SK-N-SH treated with all-trans-retinoic acid at 6 μM for 48 hours (cell line): ENCODE measurements around the gene ZBED4.

Source experiments
- ATAC-seq: fragments of 200-7000 bp; cut with Tn5 transposase; 3 replicates; pipeline ENCODE4 v1.9.1; 2020; ENCODE audit warnings: mild to moderate bottlenecking, moderate library complexity
- ARNTL ChIP-seq: fragments of 450-650 bp; formaldehyde crosslinking; IDR thresholded peaks from 2 replicates; pipeline ENCODE4 v1.5.0; 2020; ENCODE audit warnings: low read depth, mild to moderate bottlenecking, moderate library complexity, borderline replicate concordance
- BACH2 ChIP-seq: fragments of 250-450 bp; sonication (Bioruptor Pico); IDR thresholded peaks from 2 replicates; pipeline ENCODE4 v1.9.0; 2021; ENCODE audit warnings: mild to moderate bottlenecking, borderline replicate concordance
- CSDC2 ChIP-seq: fragments of 250-450 bp; sonication (Bioruptor Pico); IDR thresholded peaks from 2 replicates; pipeline ENCODE4 v1.5.0; 2020; ENCODE audit warnings: mild to moderate bottlenecking, moderate library complexity
- ESRRG ChIP-seq: fragments of 250-450 bp; sonication (Bioruptor Pico); IDR thresholded peaks from 2 replicates; pipeline ENCODE4 v1.6.1; 2021; ENCODE audit warnings: mild to moderate bottlenecking
- GLIS3 ChIP-seq: fragments of 250-450 bp; sonication (Bioruptor Pico); IDR thresholded peaks from 2 replicates; pipeline ENCODE4 v1.5.0; 2020; ENCODE audit warnings: mild to moderate bottlenecking, moderate library complexity
- OSR1 ChIP-seq: fragments of 250-450 bp; sonication (Bioruptor Pico); IDR thresholded peaks from 2 replicates; pipeline ENCODE4 v1.8.0; 2022; ENCODE audit warnings: moderate library complexity, mild to moderate bottlenecking, inconsistent platforms
- PPARA ChIP-seq: fragments of 250-450 bp; sonication (Bioruptor Pico); IDR thresholded peaks from 2 replicates; pipeline ENCODE4 v1.5.0; 2020; ENCODE audit warnings: mild to moderate bottlenecking, borderline replicate concordance
- RARB ChIP-seq: fragments of 250-450 bp; sonication (Bioruptor Pico); IDR thresholded peaks from 2 replicates; pipeline ENCODE4 v1.8.0; 2021; ENCODE audit warnings: mild to moderate bottlenecking, moderate library complexity
- SNAI2 ChIP-seq: fragments of 250-450 bp; sonication (Bioruptor Pico); IDR thresholded peaks from 2 replicates; pipeline ENCODE4 v1.5.0; 2020; ENCODE audit warnings: mild to moderate bottlenecking, moderate library complexity
- TCF4 ChIP-seq: fragments of 250-450 bp; sonication (Bioruptor Pico); IDR thresholded peaks from 2 replicates; pipeline ENCODE4 v1.8.0; 2021; ENCODE audit warnings: mild to moderate bottlenecking, moderate library complexity, borderline replicate concordance
- ZC3H10 ChIP-seq: fragments of 250-450 bp; sonication (Bioruptor Pico); IDR thresholded peaks from 2 replicates; pipeline ENCODE4 v1.5.1; 2021; ENCODE audit warnings: mild to moderate bottlenecking, moderate library complexity
- ZFP3 ChIP-seq: fragments of 250-450 bp; sonication (Bioruptor Pico); IDR thresholded peaks from 2 replicates; pipeline ENCODE4 v1.5.0; 2020; ENCODE audit warnings: mild to moderate bottlenecking, moderate library complexity
- ZFP30 ChIP-seq: fragments of 450-650 bp; formaldehyde crosslinking; IDR thresholded peaks from 2 replicates; pipeline ENCODE4 v1.5.0; 2022; ENCODE audit warnings: mild to moderate bottlenecking, moderate library complexity
- ZNF565 ChIP-seq: fragments of 450-650 bp; formaldehyde crosslinking; conservative IDR thresholded peaks from 2 replicates; pipeline ENCODE4 v1.5.0; 2020; ENCODE audit warnings: low read depth, mild to moderate bottlenecking, moderate library complexity
- ZNF70 ChIP-seq: fragments of 450-650 bp; formaldehyde crosslinking; IDR thresholded peaks from 2 replicates; pipeline ENCODE4 v1.5.0; 2020; ENCODE audit warnings: mild to moderate bottlenecking, moderate library complexity
- ZNF8 ChIP-seq: fragments of 450-650 bp; formaldehyde crosslinking; IDR thresholded peaks from 2 replicates; pipeline ENCODE4 v1.5.0; 2020; ENCODE audit warnings: mild to moderate bottlenecking, moderate library complexity
- TF ChIP-seq, protein P1 (sequence below): fragments of 250-450 bp; sonication (Bioruptor Pico); IDR thresholded peaks from 2 replicates; pipeline ENCODE4 v1.5.1; 2020; ENCODE audit warnings: low read depth, mild to moderate bottlenecking, moderate library complexity
- TF ChIP-seq, protein P2 (sequence below): fragments of 250-450 bp; sonication (Bioruptor Pico); IDR thresholded peaks from 2 replicates; pipeline ENCODE4 v1.8.0; 2021; ENCODE audit warnings: low read depth, mild to moderate bottlenecking, moderate library complexity, borderline replicate concordance

ZBED4 gene

GRCh38 chr22:49937758-49938564, 84.3 kb downstream of the ZBED4 start:
- TF ChIP-seq, protein P1, sequence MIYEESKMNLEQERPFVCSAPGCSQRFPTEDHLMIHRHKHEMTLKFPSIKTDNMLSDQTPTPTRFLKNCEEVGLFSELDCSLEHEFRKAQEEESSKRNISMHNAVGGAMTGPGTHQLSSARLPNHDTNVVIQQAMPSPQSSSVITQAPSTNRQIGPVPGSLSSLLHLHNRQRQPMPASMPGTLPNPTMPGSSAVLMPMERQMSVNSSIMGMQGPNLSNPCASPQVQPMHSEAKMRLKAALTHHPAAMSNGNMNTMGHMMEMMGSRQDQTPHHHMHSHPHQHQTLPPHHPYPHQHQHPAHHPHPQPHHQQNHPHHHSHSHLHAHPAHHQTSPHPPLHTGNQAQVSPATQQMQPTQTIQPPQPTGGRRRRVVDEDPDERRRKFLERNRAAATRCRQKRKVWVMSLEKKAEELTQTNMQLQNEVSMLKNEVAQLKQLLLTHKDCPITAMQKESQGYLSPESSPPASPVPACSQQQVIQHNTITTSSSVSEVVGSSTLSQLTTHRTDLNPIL (CRISPR knock-in tag): no peak
- TF ChIP-seq, protein P2, sequence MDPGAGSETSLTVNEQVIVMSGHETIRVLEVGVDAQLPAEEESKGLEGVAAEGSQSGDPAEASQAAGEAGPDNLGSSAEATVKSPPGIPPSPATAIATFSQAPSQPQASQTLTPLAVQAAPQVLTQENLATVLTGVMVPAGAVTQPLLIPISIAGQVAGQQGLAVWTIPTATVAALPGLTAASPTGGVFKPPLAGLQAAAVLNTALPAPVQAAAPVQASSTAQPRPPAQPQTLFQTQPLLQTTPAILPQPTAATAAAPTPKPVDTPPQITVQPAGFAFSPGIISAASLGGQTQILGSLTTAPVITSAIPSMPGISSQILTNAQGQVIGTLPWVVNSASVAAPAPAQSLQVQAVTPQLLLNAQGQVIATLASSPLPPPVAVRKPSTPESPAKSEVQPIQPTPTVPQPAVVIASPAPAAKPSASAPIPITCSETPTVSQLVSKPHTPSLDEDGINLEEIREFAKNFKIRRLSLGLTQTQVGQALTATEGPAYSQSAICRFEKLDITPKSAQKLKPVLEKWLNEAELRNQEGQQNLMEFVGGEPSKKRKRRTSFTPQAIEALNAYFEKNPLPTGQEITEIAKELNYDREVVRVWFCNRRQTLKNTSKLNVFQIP: no peak
- TF ChIP-seq ZNF70 (CRISPR knock-in tag) (no peak), SNAI2 (no peak), ESRRG (CRISPR knock-in tag) (no peak), ZNF8 (CRISPR knock-in tag) (no peak), RARB (no peak), GLIS3 (CRISPR knock-in tag) (no peak), CSDC2 (CRISPR knock-in tag) (no peak), TCF4 (CRISPR knock-in tag) (no peak), BACH2 (CRISPR knock-in tag) (no peak), ZFP30 (no peak), ZFP3 (no peak), PPARA (no peak), ARNTL (no peak), ZC3H10 (CRISPR knock-in tag) (no peak), ZNF565 (CRISPR knock-in tag) (no peak)
- TF ChIP-seq, all 23 proteins: peak for 0
- ATAC-seq: no peak

GRCh38 chr22:49938565-49939136, 85.0 kb downstream of the ZBED4 start:
- ATAC-seq: no peak

More at GRCh38 chr22:49938565-49939136, 85.0 kb downstream of the ZBED4 start:
- no peak for TF ChIP-seq OSR1
